H1 (cell line): ENCODE measurements around the gene TXNRD2. TPM values are rescaled to one million over a fixed set of nuclear protein-coding genes. Genes with fewer than 3 reads are reported as not detected.

Experiments used
- CTCF ChIA-PET: fragments of 300-600 bp; sonication (Branson Sonifier 250); formaldehyde crosslinking; loops from one replicate; lab custom pipeline; 2021; ENCODE audit not compliant: partially characterized antibody; lab: Charles Lee
- POLR2A ChIA-PET: fragments of 300-600 bp; sonication (Branson Sonifier 250); formaldehyde crosslinking; loops from one replicate; lab custom pipeline; 2021; ENCODE audit warnings: inconsistent platforms; ENCODE audit not compliant: partially characterized antibody; lab: Charles Lee
- DNase-seq, 2 experiments: peaks; one replicate each; pipeline versions ENCODE4 v3.0.0 to v3.0.0-alpha.2; 2010 to 2022; ENCODE audit warnings: low spot score in 2 of 2, low read depth in 1 of 2, mixed read lengths in 1 of 2
- FAIRE-seq: peaks from 2 replicates; lab custom pipeline; 2011; peaks lifted over from hg19 to GRCh38; lab: Jason Lieb, UNC
- H2AFZ ChIP-seq: 2 replicates; pipeline ENCODE4 v1.8.1; 2012; ENCODE audit warnings: low read length, inconsistent platforms
- H2AK5ac ChIP-seq: 2 replicates; pipeline ENCODE4 v1.6.1; 2013; ENCODE audit warnings: low read depth, low read length
- H2BK120ac ChIP-seq: replicated peaks from 2 replicates; pipeline ENCODE3; 2013; ENCODE audit warnings: low read depth, low read length, inconsistent platforms
- H2BK12ac ChIP-seq: 2 replicates; pipeline ENCODE4 v1.6.1; 2013; ENCODE audit warnings: low read depth, low read length
- H2BK15ac ChIP-seq: 2 replicates; pipeline ENCODE4 v1.6.1; 2013; ENCODE audit warnings: low read length
- H2BK20ac ChIP-seq: 2 replicates; pipeline ENCODE4 v1.6.1; 2013; ENCODE audit warnings: low read length
- H2BK5ac ChIP-seq: 2 replicates; pipeline ENCODE4 v1.6.1; 2013; ENCODE audit warnings: low read depth, low read length
- H3K14ac ChIP-seq: 2 replicates; pipeline ENCODE4 v1.6.1; 2013; ENCODE audit warnings: inconsistent platforms; ENCODE audit not compliant: insufficient read length
- H3K18ac ChIP-seq: 2 replicates; pipeline ENCODE4 v1.6.1; 2013; ENCODE audit warnings: low read length; ENCODE audit errors: extremely low read depth
- H3K23ac ChIP-seq: 2 replicates; pipeline ENCODE4 v1.6.1; 2013; ENCODE audit warnings: inconsistent platforms; ENCODE audit not compliant: insufficient read length
- H3K23me2 ChIP-seq: 2 replicates; pipeline ENCODE4 v1.6.1; 2013; ENCODE audit warnings: low read depth, low read length
- H3K27ac ChIP-seq: 2 replicates; pipeline ENCODE4 v1.6.1; 2011; ENCODE audit warnings: low read depth, low read length, inconsistent platforms
- H3K27me3 ChIP-seq, 4 experiments: replicated peaks in 1 of 4; 1 replicate in 1 of 4; 2 replicates in 3 of 4; pipeline versions ENCODE4 v1.6.1 to v1.8.1; 2011 to 2013; ENCODE audit warnings: low read length in 3 of 4, mild to moderate bottlenecking in 3 of 4, inconsistent platforms in 2 of 4, mixed read lengths in 2 of 4, moderate library complexity in 1 of 4; ENCODE audit not compliant: control insufficient read depth in 3 of 4, insufficient read depth in 3 of 4; ENCODE audit errors: extremely low read depth in 1 of 4
- H3K36me3 ChIP-seq, 4 experiments: 2 replicates each; pipeline versions ENCODE4 v1.6.1 to v1.8.1; 2011 to 2013; ENCODE audit warnings: mild to moderate bottlenecking in 4 of 4, low read length in 3 of 4, moderate library complexity in 2 of 4, control low read depth in 1 of 4, inconsistent platforms in 1 of 4; ENCODE audit not compliant: insufficient read depth in 4 of 4, control insufficient read depth in 2 of 4
- H3K4ac ChIP-seq: replicated peaks from 2 replicates; pipeline ENCODE3; 2013; ENCODE audit warnings: low read length, low read depth, mixed read lengths, inconsistent platforms; ENCODE audit not compliant: insufficient read length
- H3K4me1 ChIP-seq, 4 experiments: replicated peaks in 1 of 4; 1 replicate in 1 of 4; 2 replicates in 3 of 4; pipeline versions ENCODE4 v1.6.1 to v1.8.1; 2011 to 2013; ENCODE audit warnings: low read length in 3 of 4, inconsistent platforms in 2 of 4, mixed read lengths in 1 of 4; ENCODE audit not compliant: insufficient read depth in 4 of 4, control insufficient read depth in 3 of 4
- H3K4me2 ChIP-seq, 2 experiments: 2 replicates each; pipeline versions ENCODE4 v1.6.1 to v1.8.1; 2011 to 2013; ENCODE audit warnings: low read depth in 2 of 2, low read length in 2 of 2, control low read depth in 1 of 2, inconsistent platforms in 1 of 2, mild to moderate bottlenecking in 1 of 2; ENCODE audit not compliant: insufficient read depth in 1 of 2
- H3K4me3 ChIP-seq, 4 experiments: fragments of 200-600, 300-600 bp in 1 of 4; sonication (generic), shearing (Covaris generic), sonication (Bioruptor Twin) in 1 of 4; 2 replicates each; pipeline versions ENCODE4 v1.5.1 to v1.8.1; 2011 to 2016; ENCODE audit warnings: low read length in 4 of 4, low read depth in 3 of 4, control low read depth in 2 of 4, inconsistent platforms in 2 of 4, mild to moderate bottlenecking in 2 of 4, mixed read lengths in 1 of 4, moderate library complexity in 1 of 4; ENCODE audit not compliant: insufficient read depth in 2 of 4; ENCODE audit errors: extremely low read depth in 1 of 4
- H3K56ac ChIP-seq: replicated peaks from 2 replicates; pipeline ENCODE3; 2013; ENCODE audit warnings: low read depth, mild to moderate bottlenecking, mixed read lengths, low read length, inconsistent platforms; ENCODE audit not compliant: insufficient read length
- H3K79me1 ChIP-seq: 2 replicates; pipeline ENCODE4 v1.6.1; 2013; ENCODE audit warnings: low read depth, low read length, control low read depth
- H3K79me2 ChIP-seq, 2 experiments: 2 replicates each; pipeline versions ENCODE4 v1.6.1 to v1.8.1; 2012 to 2013; ENCODE audit warnings: low read length in 2 of 2, mild to moderate bottlenecking in 2 of 2, inconsistent platforms in 1 of 2; ENCODE audit not compliant: insufficient read depth in 2 of 2, control insufficient read depth in 1 of 2
- H3K9ac ChIP-seq, 4 experiments: replicated peaks in 1 of 4; 1 replicate in 1 of 4; 2 replicates in 3 of 4; pipeline versions ENCODE4 v1.6.1 to v1.8.1; 2011 to 2013; ENCODE audit warnings: low read depth in 3 of 4, low read length in 3 of 4, control low read depth in 2 of 4, mild to moderate bottlenecking in 2 of 4, moderate library complexity in 2 of 4, inconsistent platforms in 1 of 4; ENCODE audit errors: extremely low read depth in 1 of 4
- H3K9me3 ChIP-seq, 2 experiments: 2 replicates each; pipeline versions ENCODE4 v1.6.1 to v1.8.1; 2012 to 2013; ENCODE audit warnings: mild to moderate bottlenecking in 2 of 2, moderate library complexity in 2 of 2, control low read depth in 1 of 2, inconsistent platforms in 1 of 2, low read depth in 1 of 2, low read length in 1 of 2, mixed read lengths in 1 of 2; ENCODE audit not compliant: insufficient read depth in 2 of 2
- H4K20me1 ChIP-seq, 2 experiments: replicated peaks in 1 of 2; 2 replicates each; pipeline versions ENCODE3 to v1.8.1; 2011 to 2013; ENCODE audit warnings: inconsistent platforms in 2 of 2, low read length in 2 of 2, mild to moderate bottlenecking in 1 of 2; ENCODE audit not compliant: insufficient read depth in 2 of 2, control insufficient read depth in 1 of 2
- H4K5ac ChIP-seq: 2 replicates; pipeline ENCODE4 v1.6.1; 2013; ENCODE audit warnings: low read length, low read depth, mixed read lengths, inconsistent platforms; ENCODE audit not compliant: insufficient read length
- H4K8ac ChIP-seq: 2 replicates; pipeline ENCODE4 v1.8.0; 2013; ENCODE audit warnings: mild to moderate bottlenecking, moderate library complexity, low read length, inconsistent platforms; ENCODE audit not compliant: insufficient read depth; ENCODE audit errors: extremely low read depth
- H4K91ac ChIP-seq: replicated peaks from 2 replicates; pipeline ENCODE3; 2013; ENCODE audit warnings: low read length, mixed read lengths, inconsistent platforms; ENCODE audit not compliant: insufficient read length
- POLR2A ChIP-seq, 2 experiments: IDR thresholded peaks; 1 replicate in 1 of 2; 2 replicates in 1 of 2; pipeline ENCODE4 v1.6.1; 2011; ENCODE audit warnings: low read depth in 2 of 2, low read length in 2 of 2, mild to moderate bottlenecking in 2 of 2; ENCODE audit errors: control extremely low read depth in 1 of 2
- WGBS, 2 experiments: shearing (Covaris generic) in 1 of 2; methylation state at CpG; one replicate each; pipeline versions ENCODE4 v1.1.6 to v1.1.7; 2013 to 2015; ENCODE audit warnings: low lambda C conversion rate in 2 of 2, mixed read lengths in 2 of 2, inconsistent platforms in 1 of 2, low coverage in 1 of 2, missing lambda C conversion rate in 1 of 2; ENCODE audit not compliant: insufficient replicate concordance in 2 of 2, insufficient coverage in 1 of 2, insufficient read length in 1 of 2; ENCODE audit errors: extremely low coverage in 1 of 2, missing lambda C conversion rate in 1 of 2; 5-methylcytosine and 5-hydroxymethylcytosine counted together
- polyA plus RNA-seq, 7 experiments: library from polyadenylated mRNA; depleted of rRNA in 3 of 7; stranded (reverse) in 5 of 7; unstranded in 2 of 7; fragments of >200 nt in 5 of 7; fragments of 200-250 nt in 2 of 7; gene quantifications; 1 replicate in 5 of 7; 2 replicates in 1 of 7; 4 replicates in 1 of 7; pipeline versions ENCODE4 v1.2.1 to v1.2.3, GENCODE V29; 2011 to 2013; ENCODE audit warnings: missing spikeins in 2 of 7, mixed read lengths in 2 of 7
- total RNA-seq: library from RNA; stranded (reverse); fragmentation: NEBNext Ultra II Directional; extraction: Animal tissue kit (Norgen Biotek cat#: 25700); gene quantifications from 2 replicates; pipeline ENCODE4 v1.2.1, GENCODE V29; 2021
- TF ChIP-seq, protein P1 (sequence below): IDR thresholded peaks from 2 replicates; pipeline ENCODE4 v1.6.1; 2012; ENCODE audit warnings: inconsistent platforms

The TXNRD2 gene
- total and polyA plus RNA-seq, 2 of the 8 experiments (the other 6 are each of a cell fraction or from before 2014, with no cell fraction given), result 14.8 to 21.9 TPM

DNA sequence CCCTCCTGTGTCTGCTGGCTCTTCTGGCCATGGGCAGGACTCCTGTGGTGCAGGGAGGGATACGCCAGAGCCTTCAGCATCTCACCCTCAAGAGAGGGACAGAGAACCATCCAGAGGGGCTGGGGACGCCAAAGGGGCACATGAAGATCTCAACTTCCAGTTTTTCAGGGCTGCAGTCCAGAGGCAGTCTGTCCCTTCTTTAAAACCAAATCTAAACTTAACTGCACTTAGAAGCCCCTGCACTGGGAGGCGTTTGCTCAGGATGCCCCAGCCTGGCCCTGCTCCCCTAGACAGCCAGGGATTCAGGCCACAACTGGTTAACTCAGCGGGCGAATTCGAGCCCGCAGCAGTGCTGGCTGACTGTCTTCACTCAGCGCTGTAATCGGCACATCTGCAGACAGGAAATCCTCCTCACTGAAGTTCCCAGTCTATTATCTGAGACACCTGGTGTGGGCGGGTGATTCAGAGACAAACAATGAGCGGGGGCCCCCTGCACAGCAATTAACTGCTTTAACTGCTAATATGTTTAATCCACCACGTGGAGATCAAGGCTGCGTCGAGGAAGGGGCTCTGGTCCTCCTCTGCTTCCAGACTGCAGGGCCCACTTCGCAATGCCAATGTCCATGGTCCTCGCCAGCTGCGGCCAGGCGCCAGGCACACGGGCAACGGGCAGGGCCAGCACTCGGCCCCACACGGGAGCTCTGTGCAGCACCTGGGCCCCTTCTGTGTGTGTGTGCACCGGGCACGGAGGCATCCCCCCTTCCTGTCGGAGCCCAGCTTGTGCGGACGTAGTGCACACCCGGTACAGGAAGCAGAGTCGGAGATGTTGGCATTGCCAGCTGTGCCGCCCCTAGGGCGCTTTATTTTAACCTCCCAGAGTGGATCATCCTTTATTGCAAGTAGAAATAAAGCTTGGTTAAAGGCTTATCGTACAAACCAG, 50.0 kb downstream of the TXNRD2 start:
- H3K14ac ChIP-seq, result no peak overlapping the region
- peak in 1 of 2 experiments; percentile 78 for DNase-seq
- H3K4me2 ChIP-seq, result no peak overlapping the region; a peak in 1 of 4 replicates
- H2BK12ac ChIP-seq, result peak overlapping the region; percentile 96
- peak overlapping the region; percentile 91; the same call in 1 of the 2 replicates for H2BK20ac ChIP-seq
- peak overlapping the region; percentile 75; the same call in 1 of the 2 replicates for H4K8ac ChIP-seq
- peak overlapping the region; percentile 17 for H2BK120ac ChIP-seq
- peak overlapping the region; percentile 92; the same call in 1 of the 2 replicates for H2BK15ac ChIP-seq
- no peak overlapping the region for H3K23ac ChIP-seq
- no peak overlapping the region for H2AFZ ChIP-seq
- no peaks in the 10 kb centered on the region for H3K79me1 ChIP-seq
- H3K36me3 ChIP-seq, result no peaks in the 10 kb centered on the region
- peaks cover 7 to 20% (median 18%) of the 10 kb centered on the region in 4 experiments for H3K4me1 ChIP-seq
- H4K20me1 ChIP-seq, result no peaks in the 10 kb centered on the region
- peaks cover 0 to 2% (median 0%) of the 10 kb centered on the region in 4 experiments; a peak in 4 of 7 replicates for H3K27me3 ChIP-seq
- no peaks in the 10 kb centered on the region for H3K9me3 ChIP-seq
- no peak overlapping the region for H4K5ac ChIP-seq
- H3K9ac ChIP-seq, result no peak overlapping the region
- 49% methylated on average over 32 of the region's 32 CpGs; no CpG with 5 or more reads in 1 of the 2 experiments for WGBS, 2 experiments
- no peak overlapping the region for H3K27ac ChIP-seq
- H3K18ac ChIP-seq, result peak overlapping the region; percentile 97; the same call in 1 of the 2 replicates
- H3K4me3 ChIP-seq, result no peak overlapping the region
- H3K79me2 ChIP-seq, result no peaks in the 10 kb centered on the region
- no peak overlapping the region for H3K56ac ChIP-seq
- ChIA-PET POLR2A (interaction anchor here (0.6 to 1.4 kb wide), 5 partner anchors 11 to 189 kb away, joined by 3 to 6 read pairs (median 3); no protein-coding TSS in a partner anchor), CTCF (interaction anchor here (0.8 to 9.5 kb wide), 13 partner anchors 9 to 161 kb away, joined by 3 to 69 read pairs (median 3); no protein-coding TSS in a partner anchor)
- peak overlapping the region; percentile 98 for H4K91ac ChIP-seq
- peak overlapping the region; percentile 90; the same call in 1 of the 2 replicates for H2BK5ac ChIP-seq
- peak overlapping the region; percentile 93 for H3K4ac ChIP-seq
- H2AK5ac ChIP-seq, result peak overlapping the region; percentile 56
- no peaks in the 10 kb centered on the region for H3K23me2 ChIP-seq
- FAIRE-seq, result peak; percentile 55
- TF ChIP-seq POLR2A (IDR thresholded peaks at IDR 0.05; ENCODE audit: control extremely low read depth in 1 of 2, low read depth in 2 of 2, low read length in 2 of 2), result 0 out of 3 replicates have a peak, but pooled peaks of 1 of the 2 experiments have one; percentile 48
- TF ChIP-seq, protein P1, sequence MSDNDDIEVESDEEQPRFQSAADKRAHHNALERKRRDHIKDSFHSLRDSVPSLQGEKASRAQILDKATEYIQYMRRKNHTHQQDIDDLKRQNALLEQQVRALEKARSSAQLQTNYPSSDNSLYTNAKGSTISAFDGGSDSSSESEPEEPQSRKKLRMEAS, result peak; percentile 81
